Caco-2 (cell line): ENCODE measurements around the gene USP9X. TPM values are rescaled to one million over a fixed set of nuclear protein-coding genes. Genes with fewer than 3 reads are reported as not detected.

Experiments
- BruUV-seq: library from RNA; stranded (reverse); fragments of 400-500 nt; replicated peaks from 2 replicates; lab custom pipeline; 2021; lab: Mats Ljungman, UMichigan
- CTCF ChIA-PET: fragments of 300-600 bp; sonication (Branson Sonifier 250); formaldehyde crosslinking; loops from one replicate; lab custom pipeline; 2022; ENCODE audit warnings: antibody characterized with exemption; lab: Charles Lee
- POLR2A ChIA-PET: fragments of 300-600 bp; sonication (Branson Sonifier 250); formaldehyde crosslinking; loops from one replicate; lab custom pipeline; 2022; ENCODE audit warnings: antibody characterized with exemption; lab: Charles Lee
- DNase-seq, 2 experiments: peaks; one replicate each; pipeline versions ENCODE4 v3.0.0 to v3.0.0-alpha.2; 2020 to 2022
- H3K27me3 ChIP-seq: replicated peaks from 2 replicates; pipeline ENCODE4 v1.6.0; 2011; ENCODE audit warnings: low read length; ENCODE audit not compliant: control insufficient read depth, insufficient read depth
- H3K36me3 ChIP-seq: 2 replicates; pipeline ENCODE4 v1.5.1; 2011; ENCODE audit warnings: low read length; ENCODE audit not compliant: control insufficient read depth, insufficient read depth
- H3K4me1 ChIP-seq: fragments of 250-450 bp; sonication (Bioruptor Pico); 2 replicates; pipeline ENCODE4 v1.5.1; 2020; ENCODE audit warnings: mild to moderate bottlenecking
- H3K4me3 ChIP-seq: 2 replicates; pipeline ENCODE4 v1.5.1; 2011; ENCODE audit warnings: low read depth, mild to moderate bottlenecking, control low read depth, low read length
- H3K9me3 ChIP-seq: fragments of 250-450 bp; sonication (Bioruptor Pico); 2 replicates; pipeline ENCODE4 v1.5.1; 2020; ENCODE audit warnings: mild to moderate bottlenecking, moderate library complexity
- H3K27ac Mint-ChIP-seq: one replicate; pipeline ENCODE4 v1.8.0; 2022; ENCODE audit warnings: mixed read lengths; ENCODE audit not compliant: unreplicated experiment
- H3K27me3 Mint-ChIP-seq: one replicate; pipeline ENCODE4 v1.8.0; 2022; ENCODE audit warnings: mixed read lengths; ENCODE audit not compliant: insufficient read depth, unreplicated experiment
- H3K36me3 Mint-ChIP-seq: one replicate; pipeline ENCODE4 v1.8.0; 2022; ENCODE audit warnings: mild to moderate bottlenecking, mixed read lengths; ENCODE audit not compliant: insufficient read depth, unreplicated experiment
- H3K4me1 Mint-ChIP-seq: one replicate; pipeline ENCODE4 v1.8.0; 2022; ENCODE audit warnings: low read depth, mixed read lengths; ENCODE audit not compliant: unreplicated experiment
- H3K4me3 Mint-ChIP-seq: one replicate; pipeline ENCODE4 v1.8.0; 2022; ENCODE audit warnings: mild to moderate bottlenecking, moderate library complexity, mixed read lengths; ENCODE audit not compliant: unreplicated experiment
- H3K9me3 Mint-ChIP-seq: one replicate; pipeline ENCODE4 v1.8.0; 2022; ENCODE audit warnings: mixed read lengths; ENCODE audit not compliant: unreplicated experiment
- CTCF ChIP-seq, 2 experiments: fragments of 200-600 bp in 1 of 2; IDR thresholded peaks; 1 replicate in 1 of 2; 2 replicates in 1 of 2; pipeline versions ENCODE4 v1.5.1 to v1.8.0; 2011 to 2022; ENCODE audit warnings: antibody characterized with exemption in 1 of 2, control low read depth in 1 of 2, inconsistent platforms in 1 of 2, low read depth in 1 of 2, low read length in 1 of 2, mild to moderate bottlenecking in 1 of 2, moderate library complexity in 1 of 2; ENCODE audit not compliant: insufficient read depth in 1 of 2, severe bottlenecking in 1 of 2, unreplicated experiment in 1 of 2
- intact Hi-C: fragments of 100-400 bp; cut with micrococcal nuclease; formaldehyde crosslinking; loops from one replicate; pipeline ENCODE4 v1.10.0; 2022; ENCODE audit not compliant: unreplicated experiment
- total RNA-seq: library from RNA; stranded (reverse); gene quantifications from 2 replicates; pipeline ENCODE4 v1.2.3, GENCODE V29; 2022

Gene USP9X
- total RNA-seq, 1 experiment from 2014 or later, result 73.7 TPM

- no peaks in the 10 kb centered on the region for H3K27me3 Mint-ChIP-seq
- H3K4me3 Mint-ChIP-seq, result no peak overlapping the region
- Histone ChIP-seq H3K9me3 (no peaks in the 10 kb centered on the region), H3K4me1 (no peaks in the 10 kb centered on the region), H3K27me3 (no peaks in the 10 kb centered on the region), H3K4me3 (no peak overlapping the region), H3K36me3 (no peaks in the 10 kb centered on the region)
- ChIA-PET CTCF (no interaction called here), POLR2A (no interaction called here)
- H3K27ac Mint-ChIP-seq, result no peak overlapping the region
- peaks cover 6% of the 10 kb centered on the region for H3K4me1 Mint-ChIP-seq
- intact Hi-C loops, result loop anchor here (10.0 kb wide), 1 partner anchor 473 kb away; no protein-coding TSS in a partner anchor
- DNase-seq, result no peak
- no TSS peak for BruUV-seq
- TF ChIP-seq CTCF (IDR thresholded peaks at IDR 0.05; ENCODE audit: insufficient read depth in 1 of 2, low read depth in 1 of 2, low read length in 1 of 2, severe bottlenecking in 1 of 2, unreplicated experiment in 1 of 2), result no peak
- peaks cover 35% of the 10 kb centered on the region for H3K36me3 Mint-ChIP-seq
- H3K9me3 Mint-ChIP-seq, result no peaks in the 10 kb centered on the region
Measured at GRCh38 chrX:41127477-41128192, 42.4 kb downstream of the USP9X start.

GRCh38 chrX:41128955-41129354 is 43.7 kb downstream of the USP9X start:
- no peak for DNase-seq
- Mint-ChIP-seq H3K4me1 (peaks cover 6% of the 10 kb centered on the region), H3K27me3 (no peaks in the 10 kb centered on the region), H3K36me3 (peaks cover 38% of the 10 kb centered on the region), H3K4me3 (no peak overlapping the region), H3K27ac (no peak overlapping the region), H3K9me3 (no peaks in the 10 kb centered on the region)
- no TSS peak for BruUV-seq
- Histone ChIP-seq H3K4me1 (no peaks in the 10 kb centered on the region), H3K27me3 (no peaks in the 10 kb centered on the region), H3K36me3 (no peaks in the 10 kb centered on the region), H3K4me3 (no peak overlapping the region), H3K9me3 (no peaks in the 10 kb centered on the region)
- POLR2A ChIA-PET, result no interaction called here
- CTCF ChIA-PET, result no interaction called here
- intact Hi-C loops, result loop anchor here (10.0 kb wide), 1 partner anchor 474 kb away; no protein-coding TSS in a partner anchor
- TF ChIP-seq CTCF (IDR thresholded peaks at IDR 0.05; ENCODE audit: insufficient read depth in 1 of 2, low read depth in 1 of 2, low read length in 1 of 2, severe bottlenecking in 1 of 2, unreplicated experiment in 1 of 2), result no peak

- ChIA-PET CTCF (no interaction called here), POLR2A (no interaction called here)
- BruUV-seq, result no TSS peak
- Histone ChIP-seq H3K27me3 (no peaks in the 10 kb centered on the region), H3K36me3 (no peaks in the 10 kb centered on the region), H3K4me3 (no peak overlapping the region), H3K4me1 (no peaks in the 10 kb centered on the region), H3K9me3 (no peaks in the 10 kb centered on the region)
- intact Hi-C loops, result no loop called here
- Mint-ChIP-seq H3K4me1 (no peaks in the 10 kb centered on the region), H3K4me3 (no peak overlapping the region), H3K9me3 (no peaks in the 10 kb centered on the region), H3K27ac (no peak overlapping the region), H3K36me3 (peaks cover 26% of the 10 kb centered on the region), H3K27me3 (no peaks in the 10 kb centered on the region)
- no peak for TF ChIP-seq CTCF (IDR thresholded peaks at IDR 0.05; ENCODE audit: insufficient read depth in 1 of 2, low read depth in 1 of 2, low read length in 1 of 2, severe bottlenecking in 1 of 2, unreplicated experiment in 1 of 2)
- no peak for DNase-seq
Measured at GRCh38 chrX:41131766-41132165, 46.5 kb downstream of the USP9X start.
